ENCODE results near the gene GSKIP. TPM values are rescaled to one million over a fixed set of nuclear protein-coding genes. Genes with fewer than 3 reads are reported as not detected.

Gene GSKIP
- total RNA-seq, 1 donor from 2014 or later = 27.3 TPM

DNA sequence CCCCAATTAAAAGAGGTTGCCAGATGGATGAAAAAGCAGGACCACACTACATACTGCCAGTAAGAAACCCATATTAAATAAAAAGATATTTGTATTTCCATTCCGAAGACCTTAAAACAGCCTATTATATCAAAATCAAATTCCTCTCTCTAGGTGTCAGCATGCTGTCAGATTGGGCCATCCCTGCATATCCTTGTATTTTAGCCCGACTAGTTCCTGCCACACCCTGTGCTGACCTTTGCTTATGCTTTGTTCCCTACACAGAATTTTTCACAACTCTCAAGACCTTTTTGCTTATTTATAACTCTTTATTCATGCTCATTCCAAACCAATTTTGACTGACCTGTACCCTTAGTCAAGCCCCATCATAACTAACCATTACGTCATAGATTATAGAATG is 12.8 kb downstream of the GSKIP start:
- Mint-ChIP-seq H3K4me1 (ENCODE audit: low read depth) (no peaks in the 10 kb centered on the region), H3K27me3 (no peaks in the 10 kb centered on the region), H3K9me3 (ENCODE audit: low read depth) (no peaks in the 10 kb centered on the region), H3K36me3 (ENCODE audit: insufficient read depth) (peaks cover 11% of the 10 kb centered on the region), H3K27ac (no peak overlapping the region), H3K4me3 (ENCODE audit: low read depth) (no peak overlapping the region)
- no peak for DNase-seq (ENCODE audit: low spot score, unreplicated experiment)
- TF ChIP-seq, protein P1, sequence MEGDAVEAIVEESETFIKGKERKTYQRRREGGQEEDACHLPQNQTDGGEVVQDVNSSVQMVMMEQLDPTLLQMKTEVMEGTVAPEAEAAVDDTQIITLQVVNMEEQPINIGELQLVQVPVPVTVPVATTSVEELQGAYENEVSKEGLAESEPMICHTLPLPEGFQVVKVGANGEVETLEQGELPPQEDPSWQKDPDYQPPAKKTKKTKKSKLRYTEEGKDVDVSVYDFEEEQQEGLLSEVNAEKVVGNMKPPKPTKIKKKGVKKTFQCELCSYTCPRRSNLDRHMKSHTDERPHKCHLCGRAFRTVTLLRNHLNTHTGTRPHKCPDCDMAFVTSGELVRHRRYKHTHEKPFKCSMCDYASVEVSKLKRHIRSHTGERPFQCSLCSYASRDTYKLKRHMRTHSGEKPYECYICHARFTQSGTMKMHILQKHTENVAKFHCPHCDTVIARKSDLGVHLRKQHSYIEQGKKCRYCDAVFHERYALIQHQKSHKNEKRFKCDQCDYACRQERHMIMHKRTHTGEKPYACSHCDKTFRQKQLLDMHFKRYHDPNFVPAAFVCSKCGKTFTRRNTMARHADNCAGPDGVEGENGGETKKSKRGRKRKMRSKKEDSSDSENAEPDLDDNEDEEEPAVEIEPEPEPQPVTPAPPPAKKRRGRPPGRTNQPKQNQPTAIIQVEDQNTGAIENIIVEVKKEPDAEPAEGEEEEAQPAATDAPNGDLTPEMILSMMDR (IDR thresholded peaks at IDR 0.05; ENCODE audit: unreplicated experiment) = no peak

DNA sequence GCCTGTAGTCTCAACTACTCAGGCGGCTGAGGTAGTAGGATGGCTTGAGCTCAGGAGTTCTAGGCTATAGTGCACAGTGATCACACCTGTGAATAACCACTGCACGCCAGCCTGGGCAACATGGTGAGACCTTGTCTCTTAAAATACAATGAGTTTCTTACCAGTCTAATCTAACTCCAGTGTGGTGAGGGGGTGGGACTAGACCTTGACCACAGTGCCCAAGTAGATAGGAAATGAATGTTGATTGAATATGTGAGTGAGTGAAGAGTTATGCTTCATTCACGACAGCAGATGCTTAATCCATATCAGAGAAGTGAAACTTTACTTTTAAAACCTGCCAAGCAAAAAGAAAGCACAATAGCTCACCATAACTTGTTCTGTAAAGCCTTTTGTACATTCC is 17.4 kb downstream of the GSKIP start:
- Mint-ChIP-seq H3K4me3 (ENCODE audit: low read depth) (no peak overlapping the region), H3K36me3 (ENCODE audit: insufficient read depth) (peaks cover 9% of the 10 kb centered on the region), H3K4me1 (ENCODE audit: low read depth) (no peaks in the 10 kb centered on the region), H3K9me3 (ENCODE audit: low read depth) (no peaks in the 10 kb centered on the region), H3K27me3 (no peaks in the 10 kb centered on the region), H3K27ac (peak overlapping the region; percentile 59)
- DNase-seq (ENCODE audit: low spot score, unreplicated experiment) = no peak
- TF ChIP-seq, protein P1 (IDR thresholded peaks at IDR 0.05; ENCODE audit: unreplicated experiment) = no peak

DNA sequence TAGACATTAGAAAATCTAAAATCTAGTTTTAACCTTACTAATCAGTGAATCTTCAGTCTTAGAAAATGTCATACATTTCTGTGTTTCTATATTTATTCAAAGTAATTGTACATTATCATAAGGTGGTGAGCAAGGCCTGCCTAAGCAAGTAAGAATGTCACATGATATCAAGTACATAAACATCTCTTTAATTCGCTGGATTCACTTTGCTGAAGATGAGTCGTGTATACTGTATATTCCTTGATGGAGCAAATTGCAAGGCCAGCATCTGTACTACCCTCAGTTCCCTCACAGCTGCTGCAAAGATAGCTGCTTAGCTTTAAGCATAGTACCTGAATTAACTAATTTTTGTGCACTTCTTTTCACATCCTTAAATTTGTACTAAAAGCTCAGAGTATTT is 20.1 kb downstream of the GSKIP start:
- Mint-ChIP-seq H3K27me3 (no peaks in the 10 kb centered on the region), H3K4me1 (ENCODE audit: low read depth) (no peaks in the 10 kb centered on the region)
- DNase-seq (ENCODE audit: low spot score, unreplicated experiment) = no peak

DNA sequence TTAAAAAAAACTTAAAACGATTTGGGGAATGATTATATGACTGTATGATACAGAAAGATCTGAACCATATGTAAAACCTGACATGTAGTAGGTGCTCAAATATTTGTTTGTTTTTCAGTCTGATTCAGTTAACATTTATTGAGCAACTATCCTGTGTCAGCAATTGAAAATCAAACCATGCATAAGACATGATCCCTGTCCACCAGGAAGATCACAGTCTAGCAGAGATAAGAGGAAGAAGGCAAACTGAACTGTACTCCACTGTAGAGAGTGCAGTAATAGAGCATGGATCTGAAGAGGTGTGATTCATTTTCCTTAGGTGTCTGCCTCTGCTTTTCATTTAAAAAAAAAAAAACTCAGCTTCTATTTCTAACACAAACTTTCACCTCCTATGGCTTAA is 20.7 kb downstream of the GSKIP start:
- Mint-ChIP-seq H3K9me3 (ENCODE audit: low read depth) (no peaks in the 10 kb centered on the region), H3K4me1 (ENCODE audit: low read depth) (no peaks in the 10 kb centered on the region), H3K36me3 (ENCODE audit: insufficient read depth) (peaks cover 8% of the 10 kb centered on the region), H3K27ac (no peak overlapping the region), H3K27me3 (peaks cover 4% of the 10 kb centered on the region), H3K4me3 (ENCODE audit: low read depth) (no peak overlapping the region)
- TF ChIP-seq, protein P1 (IDR thresholded peaks at IDR 0.05; ENCODE audit: unreplicated experiment) = no peak
- no peak for DNase-seq (ENCODE audit: low spot score, unreplicated experiment)

More for the DNA sequence above, 20.1 kb downstream of the GSKIP start:
- H3K36me3 Mint-ChIP-seq (ENCODE audit: insufficient read depth) = peaks cover 8% of the 10 kb centered on the region
- H3K9me3 Mint-ChIP-seq (ENCODE audit: low read depth) = no peaks in the 10 kb centered on the region
- TF ChIP-seq, protein P1 (IDR thresholded peaks at IDR 0.05; ENCODE audit: unreplicated experiment) = no peak
- no peak overlapping the region for H3K27ac Mint-ChIP-seq
- no peak overlapping the region for H3K4me3 Mint-ChIP-seq (ENCODE audit: low read depth)

DNA sequence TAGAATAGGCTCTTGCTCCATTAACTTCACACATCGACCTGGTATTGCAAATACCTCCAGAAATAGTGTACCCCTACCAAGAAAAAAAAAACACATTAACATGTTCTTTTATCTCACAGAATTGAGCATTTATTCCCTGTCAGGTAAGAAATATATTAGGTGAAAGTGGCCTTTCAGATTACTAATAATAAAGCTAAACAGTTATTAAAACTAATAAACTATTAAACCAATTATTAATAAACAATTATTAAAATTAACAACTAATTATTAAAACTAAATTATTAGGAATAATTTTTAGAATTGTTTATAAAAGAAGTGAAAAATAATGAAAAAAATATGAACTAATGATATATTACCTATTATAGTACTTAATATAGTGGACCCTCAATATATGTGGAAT is 21.4 kb downstream of the GSKIP start:
- Mint-ChIP-seq H3K36me3 (ENCODE audit: insufficient read depth) (peaks cover 8% of the 10 kb centered on the region), H3K27ac (no peak overlapping the region), H3K4me1 (ENCODE audit: low read depth) (no peaks in the 10 kb centered on the region), H3K4me3 (ENCODE audit: low read depth) (no peak overlapping the region), H3K27me3 (peaks cover 8% of the 10 kb centered on the region), H3K9me3 (ENCODE audit: low read depth) (no peaks in the 10 kb centered on the region)
- DNase-seq (ENCODE audit: low spot score, unreplicated experiment) = no peak
- TF ChIP-seq, protein P1 (IDR thresholded peaks at IDR 0.05; ENCODE audit: unreplicated experiment) = no peak
